ENCODE measurements around the gene PHF5A. TPM values are rescaled to one million over a fixed set of nuclear protein-coding genes. Genes with fewer than 3 reads are reported as not detected.

PHF5A gene
- total and polyA plus RNA-seq, 10 of the 15 experiments (the other 5 are each of a cell fraction or from before 2014, with no cell fraction given): 40.5 to 115 (median 79.2) TPM

DNA sequence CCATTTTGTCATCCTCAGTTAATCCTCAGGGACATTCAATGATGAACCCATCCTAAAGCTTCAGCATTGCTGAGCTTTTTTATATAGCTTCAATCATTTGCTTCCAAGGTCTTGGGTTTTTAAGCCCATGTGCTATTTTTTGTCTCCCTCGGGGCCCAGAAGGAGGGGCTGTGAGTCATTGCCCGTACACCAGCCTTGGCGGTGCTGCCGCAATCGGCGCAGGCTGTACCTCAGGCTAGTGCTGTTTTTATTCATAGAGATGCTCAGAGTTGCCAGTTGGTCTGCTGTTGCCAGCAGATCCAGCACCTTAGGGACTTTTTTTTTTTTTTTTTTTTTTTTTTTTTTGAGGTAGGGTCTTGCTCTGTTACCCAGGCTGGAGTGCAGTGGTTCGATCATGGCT, 35.9 kb upstream of the PHF5A start:
- Histone ChIP-seq H3K4me1 (ENCODE audit: control insufficient read depth, insufficient read depth, low read length) (no peaks in the 10 kb centered on the region), H3K79me2 (ENCODE audit: control insufficient read depth, insufficient read depth, low read length) (0 out of 2 replicates have a peak, but pooled peaks cover 1% of the 10 kb centered on the region), H3K9me3 (replicated peaks; ENCODE audit: control insufficient read depth, insufficient read depth, low read length) (no peaks in the 10 kb centered on the region), H3K4me3 (no peak overlapping the region), H3K27me3 (replicated peaks in 1 of 2; ENCODE audit: control insufficient read depth in 2 of 2, insufficient read depth in 2 of 2, low read length in 1 of 2) (no peaks in the 10 kb centered on the region), H2AFZ (ENCODE audit: control insufficient read depth, low read depth, low read length) (no peak overlapping the region), H3K4me2 (ENCODE audit: control insufficient read depth, insufficient read depth) (no peak overlapping the region), H3K36me3 (ENCODE audit: control insufficient read depth in 2 of 2, insufficient read depth in 2 of 2, low read length in 1 of 2) (peaks cover 17 to 31% of the 10 kb centered on the region in 2 experiments), H4K20me1 (ENCODE audit: control insufficient read depth, insufficient read depth) (no peaks in the 10 kb centered on the region), H3K9ac (ENCODE audit: control insufficient read depth, insufficient read depth, low read length) (no peak overlapping the region), H3K27ac (ENCODE audit: control insufficient read depth, insufficient read depth) (no peak overlapping the region)
- ChIA-PET SMC1A (ENCODE audit: uncharacterized antibody, unreplicated experiment) (interaction anchor here (0.6 to 3.2 kb wide), 6 partner anchors 25 to 331 kb away, joined by 3 to 19 read pairs (median 4); partner anchors contain the start of genes ACO2 and PHF5A), RAD21 (ENCODE audit: unreplicated experiment) (no interaction called here), CTCF (interaction anchor here (0.7 to 1.8 kb wide), 6 partner anchors 10 to 129 kb away, joined by 3 to 8 read pairs (median 4); no protein-coding TSS in a partner anchor), POLR2A (interaction anchor here (1.4 kb wide), 1 partner anchor 36 kb away, joined by 5 read pairs; the partner anchor contains the start of genes ACO2 and PHF5A)
- FAIRE-seq (no peak), ATAC-seq (peak; percentile 73), DNase-seq (ENCODE audit: low read depth, low spot score) (no peak)
- intact Hi-C loops (cut with micrococcal nuclease; ENCODE audit: unreplicated experiment): loop anchor here (5.0 kb wide), 2 partner anchors 37 to 57 kb away; partner anchors contain the start of genes ACO2, PHF5A and TOB2
- TF ChIP-seq SMAD5 (IDR thresholded peaks at IDR 0.05; ENCODE audit: low read depth) (no peak), JUNB (IDR thresholded peaks at IDR 0.05) (0 out of 2 replicates have a peak, but pooled peaks have one; percentile 6), MEF2B (IDR thresholded peaks at IDR 0.05; ENCODE audit: partially characterized antibody, poor library complexity, severe bottlenecking) (peak; percentile 24)
- in situ Hi-C loops (cut with MboI): no loop called here
- WGBS (ENCODE audit: insufficient coverage, insufficient replicate concordance, low lambda C conversion rate, missing lambda C conversion rate): under 1% methylated on average over 7 of the region's 7 CpGs
- BruUV-seq (replicated peaks): no TSS peak

DNA sequence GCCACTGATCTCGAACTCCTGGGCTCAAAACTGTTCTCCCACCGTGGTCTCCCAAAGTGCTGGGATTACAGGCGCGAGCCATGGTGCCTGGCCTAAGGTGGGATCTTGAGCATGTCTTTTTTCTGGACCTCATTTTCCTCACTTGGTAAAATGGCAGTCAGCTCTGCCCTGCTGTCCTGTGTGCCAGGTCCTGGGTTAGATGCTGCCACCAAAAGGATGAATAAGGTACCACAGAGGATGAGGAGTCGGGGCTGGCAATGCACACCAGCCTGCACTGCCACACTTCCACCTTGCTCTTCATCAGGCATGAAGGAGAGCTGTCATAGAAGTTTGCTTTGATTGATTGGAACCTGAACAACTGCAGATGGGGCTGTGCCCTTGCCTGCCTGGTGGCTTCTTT, 32.7 kb upstream of the PHF5A start:
- Histone ChIP-seq H3K79me2 (ENCODE audit: control insufficient read depth, insufficient read depth, low read length) (peaks cover 1% of the 10 kb centered on the region), H3K4me2 (ENCODE audit: control insufficient read depth, insufficient read depth) (no peak overlapping the region), H3K27ac (ENCODE audit: control insufficient read depth, insufficient read depth) (no peak overlapping the region), H3K36me3 (ENCODE audit: control insufficient read depth in 2 of 2, insufficient read depth in 2 of 2, low read length in 1 of 2) (peaks cover 14 to 22% of the 10 kb centered on the region in 2 experiments; a peak in 3 of 4 replicates), H4K20me1 (ENCODE audit: control insufficient read depth, insufficient read depth) (no peaks in the 10 kb centered on the region), H3K9ac (ENCODE audit: control insufficient read depth, insufficient read depth, low read length) (no peak overlapping the region), H3K4me1 (ENCODE audit: control insufficient read depth, insufficient read depth, low read length) (no peaks in the 10 kb centered on the region), H3K4me3 (no peak overlapping the region), H2AFZ (ENCODE audit: control insufficient read depth, low read depth, low read length) (no peak overlapping the region), H3K9me3 (replicated peaks; ENCODE audit: control insufficient read depth, insufficient read depth, low read length) (no peaks in the 10 kb centered on the region), H3K27me3 (replicated peaks in 1 of 2; ENCODE audit: control insufficient read depth in 2 of 2, insufficient read depth in 2 of 2, low read length in 1 of 2) (no peaks in the 10 kb centered on the region)
- WGBS (ENCODE audit: insufficient coverage, insufficient replicate concordance, low lambda C conversion rate, missing lambda C conversion rate): 75% methylated on average over 5 of the region's 5 CpGs
- ChIA-PET SMC1A (ENCODE audit: uncharacterized antibody, unreplicated experiment) (interaction anchor here (0.7 to 5.4 kb wide), 10 partner anchors 19 to 98 kb away, joined by 3 to 62 read pairs (median 6); partner anchors contain the start of genes ACO2, PHF5A and TOB2), RAD21 (ENCODE audit: unreplicated experiment) (interaction anchor here (0.6 to 4.6 kb wide), 11 partner anchors 12 to 97 kb away, joined by 3 to 60 read pairs (median 5); partner anchors contain the start of genes ACO2, PHF5A and TOB2), POLR2A (interaction anchor here (1.2 to 2.3 kb wide), 3 partner anchors 29 to 55 kb away, joined by 3 to 7 read pairs (median 6); partner anchors contain the start of gene TOB2), CTCF (interaction anchor here (0.7 to 3.3 kb wide), 14 partner anchors 10 to 98 kb away, joined by 3 to 58 read pairs (median 4); partner anchors contain the start of genes ACO2, PHF5A and TOB2)
- no TSS peak for BruUV-seq (replicated peaks)
- intact Hi-C loops (cut with micrococcal nuclease; ENCODE audit: unreplicated experiment) (loop anchor here (1.0 to 5.0 kb wide), 3 partner anchors 34 to 97 kb away; partner anchors contain the start of genes ACO2, PHF5A and TOB2), in situ Hi-C loops (cut with MboI) (no loop called here)
- DNase-seq (ENCODE audit: low read depth, low spot score) (peak; percentile 27), FAIRE-seq (no peak), ATAC-seq (peak; percentile 93)
- TF ChIP-seq, protein P1, sequence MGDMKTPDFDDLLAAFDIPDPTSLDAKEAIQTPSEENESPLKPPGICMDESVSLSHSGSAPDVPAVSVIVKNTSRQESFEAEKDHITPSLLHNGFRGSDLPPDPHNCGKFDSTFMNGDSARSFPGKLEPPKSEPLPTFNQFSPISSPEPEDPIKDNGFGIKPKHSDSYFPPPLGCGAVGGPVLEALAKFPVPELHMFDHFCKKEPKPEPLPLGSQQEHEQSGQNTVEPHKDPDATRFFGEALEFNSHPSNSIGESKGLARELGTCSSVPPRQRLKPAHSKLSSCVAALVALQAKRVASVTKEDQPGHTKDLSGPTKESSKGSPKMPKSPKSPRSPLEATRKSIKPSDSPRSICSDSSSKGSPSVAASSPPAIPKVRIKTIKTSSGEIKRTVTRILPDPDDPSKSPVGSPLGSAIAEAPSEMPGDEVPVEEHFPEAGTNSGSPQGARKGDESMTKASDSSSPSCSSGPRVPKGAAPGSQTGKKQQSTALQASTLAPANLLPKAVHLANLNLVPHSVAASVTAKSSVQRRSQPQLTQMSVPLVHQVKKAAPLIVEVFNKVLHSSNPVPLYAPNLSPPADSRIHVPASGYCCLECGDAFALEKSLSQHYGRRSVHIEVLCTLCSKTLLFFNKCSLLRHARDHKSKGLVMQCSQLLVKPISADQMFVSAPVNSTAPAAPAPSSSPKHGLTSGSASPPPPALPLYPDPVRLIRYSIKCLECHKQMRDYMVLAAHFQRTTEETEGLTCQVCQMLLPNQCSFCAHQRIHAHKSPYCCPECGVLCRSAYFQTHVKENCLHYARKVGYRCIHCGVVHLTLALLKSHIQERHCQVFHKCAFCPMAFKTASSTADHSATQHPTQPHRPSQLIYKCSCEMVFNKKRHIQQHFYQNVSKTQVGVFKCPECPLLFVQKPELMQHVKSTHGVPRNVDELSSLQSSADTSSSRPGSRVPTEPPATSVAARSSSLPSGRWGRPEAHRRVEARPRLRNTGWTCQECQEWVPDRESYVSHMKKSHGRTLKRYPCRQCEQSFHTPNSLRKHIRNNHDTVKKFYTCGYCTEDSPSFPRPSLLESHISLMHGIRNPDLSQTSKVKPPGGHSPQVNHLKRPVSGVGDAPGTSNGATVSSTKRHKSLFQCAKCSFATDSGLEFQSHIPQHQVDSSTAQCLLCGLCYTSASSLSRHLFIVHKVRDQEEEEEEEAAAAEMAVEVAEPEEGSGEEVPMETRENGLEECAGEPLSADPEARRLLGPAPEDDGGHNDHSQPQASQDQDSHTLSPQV (IDR thresholded peaks at IDR 0.05): no peak
- no peak for TF ChIP-seq FOS (IDR thresholded peaks at IDR 0.05; ENCODE audit: borderline replicate concordance, extremely low read depth, insufficient read length)
- no peak for TF ChIP-seq KLF5 (IDR thresholded peaks at IDR 0.05; ENCODE audit: partially characterized antibody)
- TF ChIP-seq IKZF1 (conservative IDR thresholded peaks at IDR 0.05): no peak
- TF ChIP-seq, protein P2, sequence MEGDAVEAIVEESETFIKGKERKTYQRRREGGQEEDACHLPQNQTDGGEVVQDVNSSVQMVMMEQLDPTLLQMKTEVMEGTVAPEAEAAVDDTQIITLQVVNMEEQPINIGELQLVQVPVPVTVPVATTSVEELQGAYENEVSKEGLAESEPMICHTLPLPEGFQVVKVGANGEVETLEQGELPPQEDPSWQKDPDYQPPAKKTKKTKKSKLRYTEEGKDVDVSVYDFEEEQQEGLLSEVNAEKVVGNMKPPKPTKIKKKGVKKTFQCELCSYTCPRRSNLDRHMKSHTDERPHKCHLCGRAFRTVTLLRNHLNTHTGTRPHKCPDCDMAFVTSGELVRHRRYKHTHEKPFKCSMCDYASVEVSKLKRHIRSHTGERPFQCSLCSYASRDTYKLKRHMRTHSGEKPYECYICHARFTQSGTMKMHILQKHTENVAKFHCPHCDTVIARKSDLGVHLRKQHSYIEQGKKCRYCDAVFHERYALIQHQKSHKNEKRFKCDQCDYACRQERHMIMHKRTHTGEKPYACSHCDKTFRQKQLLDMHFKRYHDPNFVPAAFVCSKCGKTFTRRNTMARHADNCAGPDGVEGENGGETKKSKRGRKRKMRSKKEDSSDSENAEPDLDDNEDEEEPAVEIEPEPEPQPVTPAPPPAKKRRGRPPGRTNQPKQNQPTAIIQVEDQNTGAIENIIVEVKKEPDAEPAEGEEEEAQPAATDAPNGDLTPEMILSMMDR (IDR thresholded peaks at IDR 0.05 in 2 of 3, conservative IDR thresholded peaks at IDR 0.05 in 1 of 3; ENCODE audit: control insufficient read depth in 2 of 3, extremely low read depth in 1 of 3, insufficient read depth in 1 of 3, low read depth in 3 of 3, low read length in 3 of 3): peak; percentile 46 to 71 (median 52); a peak in 5 of 6 replicates
- TF ChIP-seq MYB (IDR thresholded peaks at IDR 0.05; ENCODE audit: borderline replicate concordance, low read depth, low read length): no peak
